HG03108 (cell line): ENCODE data around the gene ASXL3.

Source experiments
- ATAC-seq: cut with Tn5 transposase; IDR thresholded peaks from one replicate; pipeline ENCODE4 v1.9.1; 2021; ENCODE audit warnings: moderate library complexity; ENCODE audit not compliant: unreplicated experiment

The ASXL3 gene

GRCh38 chr18:33656889-33657448 lies 79.0 kb downstream of the ASXL3 start:
- no peak for ATAC-seq

- no peak for ATAC-seq
Measured at GRCh38 chr18:33660696-33661310, 82.8 kb downstream of the ASXL3 start.

GRCh38 chr18:33664241-33664874 lies 86.3 kb downstream of the ASXL3 start:
- ATAC-seq = no peak

- no peak for ATAC-seq
Measured at GRCh38 chr18:33665187-33665586, 87.2 kb downstream of the ASXL3 start.

- ATAC-seq = no peak
Measured at GRCh38 chr18:33665641-33666040, 87.6 kb downstream of the ASXL3 start.

- no peak for ATAC-seq
Measured at GRCh38 chr18:33666915-33667314, 88.9 kb downstream of the ASXL3 start.

DNA sequence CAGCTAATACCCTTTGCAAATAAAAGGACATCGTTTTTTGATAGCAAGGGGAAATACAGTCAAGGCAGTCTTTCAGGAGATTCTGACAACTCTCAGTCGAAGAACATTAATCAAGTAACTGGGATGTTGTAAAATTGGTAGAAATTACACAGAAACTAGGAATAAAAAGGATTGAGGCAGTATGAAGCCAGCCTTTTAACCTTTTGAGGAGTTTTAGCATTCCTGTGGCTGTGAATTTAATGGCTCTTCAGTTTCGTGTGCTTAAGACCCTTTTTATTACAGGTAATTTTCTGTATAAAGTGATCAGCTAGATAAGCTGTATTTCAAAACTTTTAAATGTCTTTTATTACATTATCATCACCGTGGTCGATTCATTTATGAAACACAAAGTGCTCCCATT lies 91.6 kb downstream of the ASXL3 start:
- ATAC-seq = no peak

GRCh38 chr18:33670029-33670428 lies 92.0 kb downstream of the ASXL3 start:
- ATAC-seq = no peak

GRCh38 chr18:33673689-33674088 lies 95.7 kb downstream of the ASXL3 start:
- ATAC-seq = no peak

DNA sequence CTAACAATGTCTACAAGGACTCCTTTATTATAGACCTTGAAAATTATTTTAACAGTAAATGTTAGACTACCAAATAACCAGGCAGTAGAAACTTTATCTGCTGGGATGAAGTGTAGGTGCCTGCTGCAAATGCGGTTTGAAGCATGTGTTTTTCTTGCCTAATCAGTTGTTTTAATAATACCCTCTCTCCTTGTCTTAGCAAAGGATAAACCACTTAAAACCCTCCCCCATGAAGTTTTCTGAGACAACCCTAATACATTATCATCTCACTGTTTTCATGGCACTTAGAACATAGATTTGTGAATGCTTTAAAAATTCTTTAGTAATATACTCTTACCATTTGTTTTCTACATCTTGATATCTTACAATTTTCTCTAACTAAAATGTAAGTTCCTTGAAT lies 98.6 kb downstream of the ASXL3 start:
- no peak for ATAC-seq

GRCh38 chr18:33677891-33678290 lies 99.9 kb downstream of the ASXL3 start:
- no peak for ATAC-seq

- no peak for ATAC-seq
Measured at GRCh38 chr18:33682436-33682835, 104.4 kb downstream of the ASXL3 start.

GRCh38 chr18:33694593-33694992 lies 116.6 kb downstream of the ASXL3 start:
- no peak for ATAC-seq

DNA sequence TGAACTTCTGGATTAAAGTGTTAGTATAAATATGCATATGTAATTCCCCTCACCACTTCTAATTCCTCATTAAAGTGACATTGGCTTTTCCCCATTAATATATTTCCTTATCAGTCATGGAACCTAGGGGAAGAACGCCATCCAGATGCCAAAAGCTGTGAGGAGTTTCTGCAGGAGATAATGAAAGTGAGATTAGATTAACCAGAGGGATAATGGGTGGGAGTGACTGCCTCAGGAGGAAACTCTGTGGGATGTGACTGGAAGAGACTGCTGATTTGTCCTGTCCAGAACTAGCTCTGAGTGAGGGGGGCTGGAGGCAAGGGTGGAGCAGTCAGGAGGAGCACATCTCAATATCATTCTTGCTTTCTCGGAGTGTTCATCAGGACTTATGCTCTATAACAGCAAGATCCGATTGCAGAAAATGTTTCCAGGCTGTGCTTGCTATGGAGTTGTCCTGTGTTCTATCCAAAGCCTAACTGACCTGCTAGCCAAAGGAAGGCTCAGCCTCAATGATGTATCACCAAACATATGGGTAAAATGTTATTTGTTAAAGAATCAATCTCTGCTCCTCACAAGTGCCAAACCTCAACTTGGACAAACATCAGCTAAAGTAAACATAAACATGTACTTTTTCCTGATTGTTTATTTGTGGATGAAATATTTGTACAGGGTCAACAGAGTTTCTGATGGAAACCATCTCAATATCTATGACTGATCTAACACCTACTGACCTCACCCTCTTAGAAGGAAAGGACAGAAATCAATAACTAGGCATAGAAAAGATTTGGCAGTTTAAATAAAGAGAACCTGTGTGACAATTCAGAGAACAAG lies 118.5 kb downstream of the ASXL3 start:
- ATAC-seq = no peak

DNA sequence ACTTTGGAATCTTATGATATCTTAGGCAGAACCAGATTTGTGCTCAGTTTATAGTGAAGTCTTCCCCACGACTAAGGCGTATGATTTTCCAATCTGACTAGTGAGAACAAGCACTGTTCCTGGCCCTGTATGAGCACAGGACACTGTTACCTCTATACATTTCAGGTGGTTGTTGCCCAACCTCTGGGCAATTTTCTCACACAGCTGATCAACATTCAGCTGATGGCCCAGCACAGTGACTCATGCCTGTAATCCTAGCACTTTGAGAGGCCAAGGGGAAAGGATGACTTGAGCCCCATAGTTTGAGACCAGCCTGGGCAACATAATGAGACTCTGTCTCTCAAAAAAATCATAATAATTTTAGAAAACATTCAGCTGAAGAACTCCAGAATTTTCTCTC lies 119.5 kb downstream of the ASXL3 start:
- ATAC-seq = no peak

DNA sequence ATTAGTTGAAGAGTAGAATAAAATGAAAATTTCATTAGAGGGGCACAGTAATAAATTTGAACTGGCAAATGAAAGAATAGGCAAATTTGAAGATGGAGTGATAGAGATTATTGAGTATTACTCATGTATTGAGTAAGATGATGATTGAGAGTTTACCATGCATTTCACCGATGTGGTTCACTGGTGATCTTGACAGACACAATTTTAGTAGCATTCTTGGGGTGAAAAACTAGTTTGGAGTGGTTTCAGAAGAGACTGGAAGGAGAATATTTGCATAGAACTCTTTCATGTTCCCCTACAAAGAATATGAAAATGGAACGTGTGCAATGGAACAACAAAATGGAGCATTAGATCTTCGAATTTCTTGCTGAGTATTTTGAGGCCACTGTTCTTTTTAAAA lies 121.4 kb downstream of the ASXL3 start:
- no peak for ATAC-seq

DNA sequence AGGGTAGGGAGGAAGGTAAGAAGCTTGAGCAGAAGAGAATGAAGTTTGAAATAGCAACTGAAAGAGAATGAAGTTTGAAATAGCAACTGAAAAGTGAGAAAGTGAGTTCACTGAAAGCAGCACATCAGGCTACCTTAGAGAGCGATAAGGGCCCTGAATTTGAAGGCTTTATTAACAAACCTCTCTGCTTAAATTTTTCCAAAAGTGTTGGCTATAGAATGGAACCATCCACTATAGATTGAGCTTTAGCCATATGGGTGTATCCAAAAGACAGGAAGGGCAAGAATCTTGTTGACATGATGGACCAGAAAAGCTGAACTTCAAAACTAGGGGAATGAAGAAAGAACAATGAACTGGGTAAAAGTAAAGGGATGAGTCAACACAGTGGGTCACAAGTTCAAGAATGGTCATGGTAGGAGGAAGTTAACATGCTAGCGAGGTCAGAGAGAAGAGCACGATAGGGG lies 122.5 kb downstream of the ASXL3 start:
- no peak for ATAC-seq

DNA sequence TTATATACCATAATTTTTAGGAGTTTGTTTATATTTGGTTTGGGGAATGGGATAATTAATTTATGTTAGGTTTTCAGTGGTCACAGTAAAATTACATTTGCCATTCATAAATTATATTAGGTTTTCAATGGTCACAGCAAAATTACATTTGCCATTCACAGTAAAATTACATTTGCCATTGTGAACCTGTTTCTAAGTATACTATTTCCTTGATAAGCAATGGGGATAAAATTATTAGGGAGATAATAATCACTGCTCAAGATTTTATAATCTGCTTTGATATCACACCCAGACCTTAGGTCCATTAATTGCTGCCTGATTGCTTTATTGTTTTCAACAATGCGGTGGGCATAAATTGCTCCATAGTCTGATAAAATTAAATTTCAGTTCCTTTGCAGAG lies 124.6 kb downstream of the ASXL3 start:
- ATAC-seq = no peak

DNA sequence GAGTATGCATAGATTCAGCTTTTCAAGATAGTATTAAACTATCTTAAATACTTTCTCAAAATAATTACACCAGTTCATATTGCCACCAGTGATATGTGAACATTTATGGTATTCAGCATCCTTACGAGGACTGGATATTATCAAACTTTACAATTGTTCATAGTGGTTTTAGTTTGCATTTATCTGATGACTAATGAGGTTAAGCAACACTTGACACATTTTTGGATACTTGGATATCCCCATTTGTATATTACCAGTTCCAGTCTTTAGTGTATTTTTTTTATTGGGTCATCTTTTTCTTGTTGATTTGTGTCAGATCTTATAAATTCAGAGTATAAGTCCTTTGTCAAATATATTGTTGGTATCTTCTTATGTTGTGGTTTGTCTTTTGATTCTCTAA lies 128.4 kb downstream of the ASXL3 start:
- ATAC-seq = no peak

GRCh38 chr18:33708876-33709275 lies 130.9 kb downstream of the ASXL3 start:
- ATAC-seq = no peak

GRCh38 chr18:33710269-33710668 lies 132.2 kb downstream of the ASXL3 start:
- no peak for ATAC-seq

DNA sequence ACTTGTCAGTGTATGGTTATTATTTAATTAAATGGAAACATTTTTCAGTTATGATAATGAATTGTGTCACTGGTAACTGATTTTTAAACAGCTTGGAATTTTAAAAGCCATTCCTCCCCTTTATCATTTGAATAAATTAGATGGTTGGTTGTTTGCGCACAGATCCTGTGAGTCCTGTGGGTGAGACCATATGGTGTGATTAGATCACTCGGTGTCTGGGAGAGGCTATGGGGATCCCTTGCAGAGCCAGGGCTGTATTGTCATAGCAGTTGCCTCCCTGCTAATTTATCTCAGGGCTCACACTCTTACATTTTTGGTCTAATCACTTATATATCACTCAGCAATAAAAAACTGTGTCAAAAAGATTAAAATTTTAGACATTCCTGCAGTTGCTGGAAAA lies 133.5 kb downstream of the ASXL3 start:
- ATAC-seq = no peak
